GM12865 (cell line): ENCODE results near the gene PIN4.

Experiments
- DNase-seq: peaks from one replicate; pipeline ENCODE4 v3.0.0; 2010; ENCODE audit warnings: low read depth
- H3K4me3 ChIP-seq: 2 replicates; pipeline ENCODE4 v1.5.1; 2011; ENCODE audit warnings: mild to moderate bottlenecking, low read depth, low read length, control low read depth
- CTCF ChIP-seq: IDR thresholded peaks from 2 replicates; pipeline ENCODE4 v1.5.1; 2011; ENCODE audit warnings: low read length, control low read depth, low read depth, inconsistent platforms; ENCODE audit not compliant: insufficient read depth; ENCODE audit errors: missing control alignments

The PIN4 gene

GRCh38 chrX:72243472-72243871 lies 61.9 kb downstream of the PIN4 start:
- TF ChIP-seq CTCF = no peak
- no peak overlapping the region for H3K4me3 ChIP-seq
- DNase-seq = no peak

GRCh38 chrX:72245461-72246089 lies 64.0 kb downstream of the PIN4 start:
- no peak overlapping the region for H3K4me3 ChIP-seq
- DNase-seq = peak; percentile 28
- TF ChIP-seq CTCF = peak; percentile 59

- TF ChIP-seq CTCF = no peak
- H3K4me3 ChIP-seq = no peak overlapping the region
- DNase-seq = no peak
These were observed 65.8 kb downstream of the PIN4 start for GRCh38 chrX:72247206-72247942.
